Left lobe of liver (tissue), 2 donors: ENCODE measurements around the gene PTPRD. TPM values are rescaled to one million over a fixed set of nuclear protein-coding genes. Genes with fewer than 3 reads are reported as not detected.

Experiments
- ATAC-seq: fragments of 200-7000 bp; cut with Tn5 transposase; one replicate; pipeline ENCODE4 v1.9.1; 2020; ENCODE audit warnings: mild to moderate bottlenecking, moderate library complexity
- DNase-seq: peaks from one replicate; pipeline ENCODE4 v3.0.0-alpha.2; 2020; ENCODE audit warnings: low spot score
- total RNA-seq: library from RNA; stranded (reverse); gene quantifications from one replicate; pipeline ENCODE4 v1.2.1, GENCODE V29; 2021
- donor health status: DM: no; HTN: no; CAD: no; lungs with moderate emphysema.
- donor health status: DM: no; HTN: yes; CAD: no.

PTPRD gene
- total RNA-seq, 1 donor from 2014 or later = 29.4 TPM

- ATAC-seq (no peak), DNase-seq (no peak)
Measured at GRCh38 chr9:8448226-8448625, 2164.6 kb downstream of the PTPRD start.

- DNase-seq = no peak
Measured at GRCh38 chr9:8447601-8448000, 2165.2 kb downstream of the PTPRD start.

GRCh38 chr9:8437876-8438275 lies 2174.9 kb downstream of the PTPRD start:
- DNase-seq = no peak
- ATAC-seq = no peak

More at GRCh38 chr9:8447601-8448000, 2165.2 kb downstream of the PTPRD start:
- no peak for ATAC-seq

GRCh38 chr9:8437259-8437658 lies 2175.5 kb downstream of the PTPRD start:
- ATAC-seq (no peak), DNase-seq (no peak)

- no peak for ATAC-seq
Measured at GRCh38 chr9:8436786-8437185, 2176.0 kb downstream of the PTPRD start.

GRCh38 chr9:8434621-8435020 lies 2178.2 kb downstream of the PTPRD start:
- no peak for DNase-seq
- no peak for ATAC-seq

More at GRCh38 chr9:8436786-8437185, 2176.0 kb downstream of the PTPRD start:
- DNase-seq = no peak

GRCh38 chr9:8432224-8432623 lies 2180.6 kb downstream of the PTPRD start:
- no peak for ATAC-seq
- DNase-seq = no peak

GRCh38 chr9:8431505-8431904 lies 2181.3 kb downstream of the PTPRD start:
- ATAC-seq = no peak
- no peak for DNase-seq

GRCh38 chr9:8430945-8431344 lies 2181.9 kb downstream of the PTPRD start:
- no peak for ATAC-seq
- DNase-seq = no peak

- no peak for ATAC-seq
- no peak for DNase-seq
Measured at GRCh38 chr9:8429768-8430167, 2183.0 kb downstream of the PTPRD start.

GRCh38 chr9:8429157-8429556 lies 2183.6 kb downstream of the PTPRD start:
- no peak for ATAC-seq
- DNase-seq = no peak

GRCh38 chr9:8428389-8428788 lies 2184.4 kb downstream of the PTPRD start:
- DNase-seq (no peak), ATAC-seq (no peak)

GRCh38 chr9:8424786-8425410 lies 2187.9 kb downstream of the PTPRD start:
- ATAC-seq = no peak

GRCh38 chr9:8420416-8420815 lies 2192.4 kb downstream of the PTPRD start:
- DNase-seq (no peak), ATAC-seq (no peak)

More at GRCh38 chr9:8424786-8425410, 2187.9 kb downstream of the PTPRD start:
- no peak for DNase-seq

GRCh38 chr9:8419596-8420275 lies 2193.1 kb downstream of the PTPRD start:
- no peak for ATAC-seq
- DNase-seq = no peak

- ATAC-seq (no peak), DNase-seq (no peak)
Measured at GRCh38 chr9:8417341-8417740, 2195.5 kb downstream of the PTPRD start.

- ATAC-seq (no peak), DNase-seq (no peak)
Measured at GRCh38 chr9:8412327-8412726, 2200.5 kb downstream of the PTPRD start.

- ATAC-seq = no peak
- no peak for DNase-seq
Measured at GRCh38 chr9:8408575-8409190, 2204.1 kb downstream of the PTPRD start.

- ATAC-seq (no peak), DNase-seq (no peak)
Measured at GRCh38 chr9:8401961-8402705, 2210.7 kb downstream of the PTPRD start.

GRCh38 chr9:8400378-8400777 lies 2212.4 kb downstream of the PTPRD start:
- ATAC-seq (no peak), DNase-seq (no peak)

GRCh38 chr9:8395022-8395421 lies 2217.8 kb downstream of the PTPRD start:
- ATAC-seq = no peak
- DNase-seq = no peak
